Gastrocnemius medialis (tissue), 4 donors: Measurements from ENCODE around the gene SRP68. TPM values are rescaled to one million over a fixed set of nuclear protein-coding genes. Genes with fewer than 3 reads are reported as not detected.
A peak's percentile ranks its signal among the peaks of the same experiment; 100 is the strongest.

Experiments used
- ATAC-seq, 2 donors: fragments of 150-250 bp; one replicate each; pipeline ENCODE4 v1.9.1; 2016
- DNase-seq, 2 donors: peaks; one replicate each; pipeline ENCODE4 v3.0.0-alpha.2; 2019
- H3K27ac ChIP-seq, 4 donors: fragments of 200-600 bp; sonication (generic); 1 replicate in 1 of 4; 2 replicates in 3 of 4; pipeline ENCODE4 v1.5.1; 2016 to 2018; ENCODE audit warnings: mild to moderate bottlenecking in 2 of 4, moderate library complexity in 1 of 4
- H3K27me3 ChIP-seq, 3 donors: fragments of 200-600 bp; sonication (generic) in 2 of 3; 1 replicate in 1 of 3; 2 replicates in 2 of 3; pipeline versions ENCODE4 v1.5.1 to v1.6.0; 2016 to 2019; ENCODE audit warnings: mild to moderate bottlenecking in 1 of 3, moderate library complexity in 1 of 3
- H3K36me3 ChIP-seq, 2 donors: fragments of 200-600 bp; sonication (generic) in 1 of 2; one replicate each; pipeline ENCODE4 v1.5.1; 2017 to 2018
- H3K4me1 ChIP-seq, 2 donors: fragments of 200-600 bp; sonication (generic) in 1 of 2; one replicate each; pipeline ENCODE4 v1.5.1; 2016 to 2017; ENCODE audit warnings: mild to moderate bottlenecking in 2 of 2
- H3K4me3 ChIP-seq, 4 donors: fragments of 200-600 bp; sonication (generic) in 3 of 4; 1 replicate in 1 of 4; 2 replicates in 3 of 4; pipeline ENCODE4 v1.5.1; 2016 to 2019; ENCODE audit warnings: mild to moderate bottlenecking in 2 of 4
- H3K9me3 ChIP-seq, 3 donors: fragments of 200-600 bp; sonication (generic) in 2 of 3; 1 replicate in 1 of 3; 2 replicates in 2 of 3; pipeline ENCODE4 v1.5.1; 2016 to 2019
- POLR2A ChIP-seq, 2 donors: fragments of 450-650 bp; IDR thresholded peaks; one replicate each; pipeline ENCODE4 v1.6.1; 2017; ENCODE audit warnings: antibody characterized with exemption in 2 of 2, mild to moderate bottlenecking in 2 of 2, moderate library complexity in 2 of 2
- in situ Hi-C, 4 donors: fragments of 200-750 bp; cut with MboI; loops; one replicate each; pipeline versions ENCODE4 v1.15.0 to v1.8.0; 2017; ENCODE audit warnings: low sequenced_read_pairs in 4 of 4
- intact Hi-C: fragments of 100-400 bp; cut with DNase I; formaldehyde crosslinking; loops from one replicate; pipeline ENCODE4 v1.15.1; 2023; ENCODE audit warnings: low total_unique reads
- total RNA-seq, 4 donors: library from RNA; depleted of rRNA; stranded (reverse); fragments of >200 nt; gene quantifications; one replicate each; pipeline versions ENCODE4 v1.1.0 to v1.2.3, GENCODE V29; 2016
- TF ChIP-seq, protein P1 (sequence below), 5 experiments: fragments of 450-650 bp in 3 of 5; fragments of 200-600 bp in 2 of 5; sonication (generic) in 2 of 5; IDR thresholded peaks in 4 of 5; conservative IDR thresholded peaks in 1 of 5; 1 replicate in 4 of 5; 2 replicates in 1 of 5; pipeline ENCODE4 v1.5.1; 2016 to 2019; ENCODE audit warnings: antibody characterized with exemption in 5 of 5, mild to moderate bottlenecking in 3 of 5, moderate library complexity in 3 of 5

SRP68 gene
- total RNA-seq, 4 donors from 2014 or later = 33.0 to 76.7 (median 66.7) TPM

DNA sequence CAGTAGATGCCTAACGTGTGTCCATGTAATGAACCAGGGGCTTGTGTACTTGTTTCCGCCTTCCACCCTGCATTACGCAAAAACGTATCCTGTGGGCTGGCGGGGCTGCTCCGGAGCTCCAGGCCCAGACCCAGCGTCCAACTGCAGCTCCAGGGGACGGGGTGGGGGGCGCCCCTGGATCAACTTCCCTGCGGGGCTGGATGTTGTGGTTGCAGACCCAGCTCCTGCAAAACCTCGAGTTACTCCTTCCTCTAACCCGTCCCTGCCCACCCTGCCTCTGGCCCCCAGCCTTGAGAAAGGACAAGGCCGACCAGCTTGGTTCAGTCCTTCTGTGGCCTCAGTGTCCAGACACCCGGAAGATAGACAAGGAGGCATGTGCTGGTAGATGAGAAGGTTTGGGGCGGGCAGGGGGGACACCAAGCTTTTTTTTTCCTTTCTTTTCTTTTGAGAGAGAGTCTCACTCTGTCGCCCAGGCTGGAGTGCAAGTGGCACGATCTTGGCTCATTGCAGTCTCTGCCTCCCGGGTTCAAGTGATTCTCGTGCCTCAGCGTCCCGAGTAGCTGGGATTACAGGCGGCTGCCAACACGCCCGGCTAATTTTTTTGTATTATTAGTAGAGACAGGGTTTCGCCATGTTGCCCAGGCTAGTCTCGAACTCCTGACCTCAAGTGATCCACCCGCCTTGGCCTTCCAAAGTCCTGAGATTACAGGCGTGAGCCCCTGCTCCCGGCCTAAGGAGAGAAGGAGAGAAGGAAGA, 32.0 kb upstream of the SRP68 start:
- peaks cover 0 to 28% of the 10 kb centered on the region in 2 donors for H3K36me3 ChIP-seq
- TF ChIP-seq POLR2A (IDR thresholded peaks at IDR 0.05) = no peak
- TF ChIP-seq, protein P1, sequence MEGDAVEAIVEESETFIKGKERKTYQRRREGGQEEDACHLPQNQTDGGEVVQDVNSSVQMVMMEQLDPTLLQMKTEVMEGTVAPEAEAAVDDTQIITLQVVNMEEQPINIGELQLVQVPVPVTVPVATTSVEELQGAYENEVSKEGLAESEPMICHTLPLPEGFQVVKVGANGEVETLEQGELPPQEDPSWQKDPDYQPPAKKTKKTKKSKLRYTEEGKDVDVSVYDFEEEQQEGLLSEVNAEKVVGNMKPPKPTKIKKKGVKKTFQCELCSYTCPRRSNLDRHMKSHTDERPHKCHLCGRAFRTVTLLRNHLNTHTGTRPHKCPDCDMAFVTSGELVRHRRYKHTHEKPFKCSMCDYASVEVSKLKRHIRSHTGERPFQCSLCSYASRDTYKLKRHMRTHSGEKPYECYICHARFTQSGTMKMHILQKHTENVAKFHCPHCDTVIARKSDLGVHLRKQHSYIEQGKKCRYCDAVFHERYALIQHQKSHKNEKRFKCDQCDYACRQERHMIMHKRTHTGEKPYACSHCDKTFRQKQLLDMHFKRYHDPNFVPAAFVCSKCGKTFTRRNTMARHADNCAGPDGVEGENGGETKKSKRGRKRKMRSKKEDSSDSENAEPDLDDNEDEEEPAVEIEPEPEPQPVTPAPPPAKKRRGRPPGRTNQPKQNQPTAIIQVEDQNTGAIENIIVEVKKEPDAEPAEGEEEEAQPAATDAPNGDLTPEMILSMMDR (IDR thresholded peaks at IDR 0.05 in 4 of 5, conservative IDR thresholded peaks at IDR 0.05 in 1 of 5) = no peak
- intact Hi-C loops (loop anchor here (5.0 kb wide), 1 partner anchor 127 kb away; the partner anchor contains the start of genes ACOX1 and TEN1), in situ Hi-C loops (no loop called here)
- DNase-seq = no peak
- H3K27ac ChIP-seq = peak overlapping the region; percentile 79 to 93 (median 84)
- H3K4me3 ChIP-seq = peak overlapping the region; percentile 84 to 94 (median 89)
- H3K4me1 ChIP-seq = peaks cover 13 to 18% of the 10 kb centered on the region in 2 donors
- H3K9me3 ChIP-seq = no peaks in the 10 kb centered on the region
- peak in 1 of 2 donors; percentile 3 for ATAC-seq
- H3K27me3 ChIP-seq = no peaks in the 10 kb centered on the region

DNA sequence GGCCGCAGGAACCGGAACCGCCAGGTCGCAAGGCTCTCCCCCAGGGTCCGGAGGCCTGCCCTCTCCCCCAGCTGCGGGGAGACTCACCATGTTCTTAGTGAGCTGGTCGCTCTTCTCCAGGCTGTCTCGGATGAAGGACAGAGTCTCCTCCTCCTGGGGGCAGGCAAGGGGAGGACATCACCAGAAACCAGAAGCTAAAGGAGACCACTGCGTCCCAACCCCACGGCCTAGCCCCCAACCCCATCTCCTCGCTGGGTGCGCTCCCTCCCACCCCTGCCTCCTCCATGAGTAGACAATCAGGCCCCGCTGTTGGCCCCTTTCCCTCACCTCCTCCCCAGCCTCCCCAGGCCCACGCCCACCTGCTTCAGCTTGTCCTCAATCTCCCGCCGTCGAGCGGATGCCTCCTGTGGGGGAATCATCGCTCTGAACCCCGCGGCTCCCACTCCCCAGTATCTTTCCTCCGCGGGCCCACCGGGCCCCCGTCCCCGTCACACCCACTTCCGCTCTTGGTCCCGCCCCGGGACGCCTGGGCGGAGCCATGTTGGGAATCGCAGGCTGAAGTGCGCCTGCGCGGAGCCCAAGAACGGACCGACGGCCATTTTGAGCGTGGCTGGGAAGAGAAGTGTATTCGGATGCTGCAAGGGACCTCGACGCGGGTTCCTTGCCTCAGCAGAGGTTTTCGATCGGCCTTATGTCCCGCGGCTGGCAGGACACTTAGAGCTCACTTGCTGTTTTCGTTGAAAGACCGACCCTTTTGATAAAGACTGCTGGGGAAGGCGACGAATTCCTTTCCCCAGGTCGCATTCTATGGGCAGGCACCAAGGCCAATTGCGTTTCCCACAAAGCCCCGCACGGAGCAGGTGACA, 31.2 kb upstream of the SRP68 start, which contains the start of gene EXOC7:
EXOC7 (minus strand) TSS at position 514 of the 866 bp plus-strand sequence; CDS start at position 419, 95 bp downstream.
- intact Hi-C loops (loop anchor here (5.0 kb wide), 1 partner anchor 126 kb away; the partner anchor contains the start of genes ACOX1 and TEN1), in situ Hi-C loops (no loop called here)
- H3K27ac ChIP-seq = peak within 1 kb of the TSS; percentile 79 to 93 (median 84)
- TF ChIP-seq, protein P1 (IDR thresholded peaks at IDR 0.05 in 4 of 5, conservative IDR thresholded peaks at IDR 0.05 in 1 of 5) = no peak
- TF ChIP-seq POLR2A (IDR thresholded peaks at IDR 0.05) = peak; percentile 47 to 64
- peaks cover 0 to 28% of the 10 kb centered on the region in 2 donors for H3K36me3 ChIP-seq
- peak; percentile 81 to 87 for DNase-seq
- peak within 1 kb of the TSS; percentile 84 to 94 (median 89) for H3K4me3 ChIP-seq
- peak; percentile 94 to 95 for ATAC-seq
- H3K9me3 ChIP-seq = no peaks in the 10 kb centered on the region
- no peaks in the 10 kb centered on the region for H3K27me3 ChIP-seq
- peaks cover 13 to 18% of the 10 kb centered on the region in 2 donors for H3K4me1 ChIP-seq

DNA sequence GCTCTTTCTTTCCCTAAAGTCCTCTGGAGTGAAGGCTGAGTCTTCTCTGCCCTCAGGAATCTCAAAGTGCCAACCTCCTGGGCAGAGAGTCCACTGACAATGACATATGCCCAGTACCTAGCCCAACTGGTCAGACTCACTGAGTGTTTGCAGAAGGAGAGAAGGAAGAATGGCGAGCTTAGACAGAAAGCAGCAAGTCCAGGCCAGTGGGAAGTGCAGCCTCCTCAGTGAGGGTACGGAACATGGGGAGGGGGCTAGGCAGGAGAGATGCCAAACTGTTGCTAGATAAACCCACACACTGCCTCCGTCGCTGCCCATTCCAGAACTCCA, 30.6 kb upstream of the SRP68 start:
- Histone ChIP-seq H3K9me3 (no peaks in the 10 kb centered on the region), H3K4me3 (peak overlapping the region; percentile 84 to 94 (median 89)), H3K27ac (peak overlapping the region; percentile 79 to 93 (median 84)), H3K4me1 (peaks cover 13 to 18% of the 10 kb centered on the region in 2 donors), H3K27me3 (no peaks in the 10 kb centered on the region), H3K36me3 (peaks cover 0 to 29% of the 10 kb centered on the region in 2 donors)
- ATAC-seq = peak in 1 of 2 donors; percentile 17
- in situ Hi-C loops (no loop called here), intact Hi-C loops (loop anchor here (5.0 kb wide), 1 partner anchor 126 kb away; the partner anchor contains the start of genes ACOX1 and TEN1)
- TF ChIP-seq POLR2A (IDR thresholded peaks at IDR 0.05) = no peak
- TF ChIP-seq, protein P1 (IDR thresholded peaks at IDR 0.05 in 4 of 5, conservative IDR thresholded peaks at IDR 0.05 in 1 of 5) = no peak
- no peak for DNase-seq

DNA sequence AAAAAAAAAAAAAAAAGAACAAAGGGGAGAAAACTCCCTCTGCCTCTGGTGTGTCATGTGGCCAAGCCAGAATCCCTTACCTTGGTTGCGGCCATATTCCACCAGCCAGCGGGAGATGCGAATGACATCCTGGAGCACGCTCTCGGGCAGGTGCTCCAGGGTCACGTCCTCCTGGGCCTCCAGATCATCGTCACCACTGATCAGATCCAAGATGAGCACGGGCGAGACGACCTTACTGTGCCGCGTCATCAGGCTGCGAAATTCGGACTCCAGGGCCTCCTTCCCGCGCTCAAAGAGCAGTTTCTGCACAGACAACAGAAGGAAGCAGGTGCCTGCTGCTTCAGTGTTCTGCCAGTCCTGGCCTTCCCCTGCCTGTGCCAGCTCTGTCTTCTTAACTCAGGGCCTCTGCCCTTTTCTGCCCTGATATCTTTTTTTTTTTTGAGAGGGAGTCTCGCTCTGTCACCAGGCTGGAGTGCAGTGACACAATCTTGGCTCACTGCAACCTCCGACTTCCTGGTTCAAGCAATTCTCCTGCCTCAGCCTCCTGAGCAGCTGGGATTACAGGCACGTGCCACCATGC, 25.5 kb upstream of the SRP68 start:
- H3K27ac ChIP-seq = no peak overlapping the region
- H3K36me3 ChIP-seq = peaks cover 0 to 78% of the 10 kb centered on the region in 2 donors
- ATAC-seq (no peak), DNase-seq (no peak)
- no peak overlapping the region for H3K4me3 ChIP-seq
- TF ChIP-seq, protein P1 (IDR thresholded peaks at IDR 0.05 in 4 of 5, conservative IDR thresholded peaks at IDR 0.05 in 1 of 5) = no peak
- TF ChIP-seq POLR2A (IDR thresholded peaks at IDR 0.05) = no peak
- no peaks in the 10 kb centered on the region for H3K9me3 ChIP-seq
- H3K27me3 ChIP-seq = no peaks in the 10 kb centered on the region
- intact Hi-C loops (no loop called here), in situ Hi-C loops (no loop called here)
- peaks cover 6 to 7% of the 10 kb centered on the region in 2 donors for H3K4me1 ChIP-seq
